Esophagus muscularis mucosa (tissue), 4 donors: ENCODE results near the gene EBF3.

Experiments
- CTCF ChIP-seq, 3 experiments: fragments of 200-600 bp in 2 of 3; fragments of 450-650 bp in 1 of 3; sonication (generic) in 2 of 3; IDR thresholded peaks; one replicate each; pipeline ENCODE4 v1.5.1; 2017 to 2019; ENCODE audit warnings: antibody characterized with exemption in 3 of 3, mild to moderate bottlenecking in 2 of 3, moderate library complexity in 1 of 3
- EP300 ChIP-seq: sonication (generic); formaldehyde crosslinking; IDR thresholded peaks from one replicate; pipeline ENCODE4 v1.6.1; 2017; ENCODE audit warnings: antibody characterized with exemption
- POLR2A ChIP-seq: fragments of 450-650 bp; IDR thresholded peaks from one replicate; pipeline ENCODE4 v1.6.1; 2017; ENCODE audit warnings: antibody characterized with exemption, moderate library complexity, mild to moderate bottlenecking, low read depth
- POLR2AphosphoS5 ChIP-seq, 2 donors: sonication (generic); formaldehyde crosslinking; IDR thresholded peaks; one replicate each; pipeline ENCODE4 v1.6.1; 2017; ENCODE audit warnings: antibody characterized with exemption in 2 of 2

- TF ChIP-seq EP300 (no peak), POLR2AphosphoS5 (IDR thresholded peaks at IDR 0.05) (no peak), POLR2A (no peak), CTCF (IDR thresholded peaks at IDR 0.05) (no peak)
Measured at GRCh38 chr10:129932182-129932581, 31.9 kb downstream of the EBF3 start.
